ENCODE results near the gene KRTAP1-3. TPM values are rescaled to one million over a fixed set of nuclear protein-coding genes. Genes with fewer than 3 reads are reported as not detected.
"Not testable (repeated sequence)": the region's sequence is repeated elsewhere in the genome, so short reads cannot be mapped to it uniquely, and the experiment has no call there.

The KRTAP1-3 gene
- total RNA-seq, 1 experiment from 2014 or later, result not detected

GRCh38 chr17:41052566-41052965 lies 17.9 kb upstream of the KRTAP1-3 start:
- Histone ChIP-seq H4K20me1 (ENCODE audit: insufficient read depth) (no peaks in the 10 kb centered on the region), H3K36me3 (ENCODE audit: low read depth) (0 out of 2 replicates have a peak, but pooled peaks cover 5% of the 10 kb centered on the region), H3K4me2 (no peak overlapping the region), H3K27me3 (ENCODE audit: insufficient read depth, low read depth) (no peaks in the 10 kb centered on the region), H3F3A (ENCODE audit: insufficient read depth, low read depth) (peaks cover 23% of the 10 kb centered on the region), H3K4me1 (replicated peaks; ENCODE audit: insufficient read depth) (peaks cover 29% of the 10 kb centered on the region), H3K4me3 (no peak overlapping the region), H2AFZ (no peak overlapping the region), H3K9me3 (ENCODE audit: insufficient read depth, low read depth) (peaks cover 9% of the 10 kb centered on the region; the same call in 1 of the 2 replicates), H3K79me2 (ENCODE audit: low read depth) (no peaks in the 10 kb centered on the region), H3K9me2 (ENCODE audit: insufficient read depth) (no peaks in the 10 kb centered on the region), H3K27ac (no peak overlapping the region)
- TF ChIP-seq EZH2 (IDR thresholded peaks at IDR 0.05; ENCODE audit: low read depth) (no peak), CTCF (conservative IDR thresholded peaks at IDR 0.05) (no peak)
- no peak for DNase-seq
- no TSS peak for BruUV-seq (replicated peaks)
- ChIA-PET CTCF (no interaction called here), POLR2A (ENCODE audit: unreplicated experiment) (no interaction called here)
- intact Hi-C loops (cut with micrococcal nuclease; ENCODE audit: unreplicated experiment), result no loop called here

- Histone ChIP-seq H3K36me3 (ENCODE audit: low read depth) (no peaks in the 10 kb centered on the region), H4K20me1 (ENCODE audit: insufficient read depth) (no peaks in the 10 kb centered on the region), H3K4me1 (replicated peaks; ENCODE audit: insufficient read depth) (peaks cover 33% of the 10 kb centered on the region), H3K4me2 (peak overlapping the region; percentile 74), H3K9me2 (ENCODE audit: insufficient read depth) (no peaks in the 10 kb centered on the region), H2AFZ (no peak overlapping the region), H3K4me3 (peak overlapping the region; percentile 33; the same call in 1 of the 2 replicates), H3K27me3 (ENCODE audit: insufficient read depth, low read depth) (no peaks in the 10 kb centered on the region), H3F3A (ENCODE audit: insufficient read depth, low read depth) (peaks cover 28% of the 10 kb centered on the region), H3K27ac (peak overlapping the region; percentile 97), H3K9me3 (ENCODE audit: insufficient read depth, low read depth) (peaks cover 9% of the 10 kb centered on the region; the same call in 1 of the 2 replicates), H3K79me2 (ENCODE audit: low read depth) (no peaks in the 10 kb centered on the region)
- BruUV-seq (replicated peaks), result no TSS peak
- intact Hi-C loops (cut with micrococcal nuclease; ENCODE audit: unreplicated experiment), result loop anchor here (5.0 kb wide), 1 partner anchor 92 kb away; no protein-coding TSS in a partner anchor
- ChIA-PET POLR2A (ENCODE audit: unreplicated experiment) (interaction anchor here (0.5 to 0.7 kb wide), 4 partner anchors 23 to 980 kb away, joined by 3 read pairs; no protein-coding TSS in a partner anchor), CTCF (no interaction called here)
- peak; percentile 17 to 92 for DNase-seq
- TF ChIP-seq EZH2 (IDR thresholded peaks at IDR 0.05; ENCODE audit: low read depth), result no peak
- no peak for TF ChIP-seq CTCF (conservative IDR thresholded peaks at IDR 0.05)
Measured at GRCh38 chr17:41049110-41049509, 14.4 kb upstream of the KRTAP1-3 start.

- peaks cover 28% of the 10 kb centered on the region for H3F3A ChIP-seq (ENCODE audit: insufficient read depth, low read depth)
- H3K27ac ChIP-seq, result peak overlapping the region; percentile 97
Measured at GRCh38 chr17:41048441-41048840, 13.8 kb upstream of the KRTAP1-3 start.

DNA sequence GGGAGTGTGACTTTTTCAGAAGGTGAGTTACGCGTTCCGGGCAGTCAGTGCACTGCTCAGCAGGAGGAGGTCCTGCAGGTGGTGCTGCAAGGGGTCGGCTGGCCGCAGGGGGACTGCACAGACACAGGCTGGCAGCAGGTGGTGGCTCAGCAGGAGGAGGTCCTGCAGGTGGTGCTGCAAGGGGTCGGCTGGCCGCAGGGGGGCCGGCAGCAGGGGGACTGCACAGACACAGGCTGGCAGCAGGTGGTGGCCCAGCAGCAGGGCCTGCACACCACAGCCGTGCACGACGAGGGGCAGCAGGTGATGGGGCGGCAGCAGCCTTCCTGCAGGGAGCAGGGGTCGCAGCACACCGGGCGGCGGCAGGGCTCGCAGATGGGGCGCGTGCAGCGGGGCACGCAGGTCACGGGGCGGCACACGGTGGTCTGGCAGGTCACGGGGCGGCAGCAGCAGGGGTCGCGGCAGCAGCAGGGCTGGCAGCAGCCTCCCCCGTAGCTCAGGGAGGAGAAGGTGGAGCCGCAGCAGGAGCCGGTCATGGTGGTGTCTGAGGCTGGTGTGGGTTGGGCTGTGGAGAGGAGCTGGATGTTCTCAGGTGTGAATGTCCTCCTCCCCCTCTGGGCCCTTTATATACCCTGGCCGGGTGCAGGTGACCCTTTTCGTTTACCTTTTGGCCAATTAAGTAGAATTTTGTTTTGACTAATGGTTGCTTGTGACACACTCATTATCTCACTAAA lies 12.2 kb upstream of the KRTAP1-3 start, which contains the start of gene KRTAP2-1:
KRTAP2-1 (minus strand) TSS at position 582 of the 731 bp plus-strand sequence; CDS start at position 533, 49 bp downstream.
- H3K9me2 ChIP-seq (ENCODE audit: insufficient read depth); CTCF ChIA-PET; POLR2A ChIA-PET (ENCODE audit: unreplicated experiment); H3K36me3 ChIP-seq (ENCODE audit: low read depth); H2AFZ ChIP-seq; DNase-seq; H4K20me1 ChIP-seq (ENCODE audit: insufficient read depth); H3K27me3 ChIP-seq (ENCODE audit: insufficient read depth, low read depth); H3K79me2 ChIP-seq (ENCODE audit: low read depth); H3K4me3 ChIP-seq; BruUV-seq (replicated peaks): not testable (repeated sequence)
- Histone ChIP-seq H3F3A (ENCODE audit: insufficient read depth, low read depth) (peaks cover 28% of the 10 kb centered on the region), H3K4me2 (peak within 1 kb of the TSS; percentile 74), H3K4me1 (replicated peaks; ENCODE audit: insufficient read depth) (peaks cover 33% of the 10 kb centered on the region), H3K9me3 (ENCODE audit: insufficient read depth, low read depth) (peaks cover 11% of the 10 kb centered on the region), H3K27ac (peak within 1 kb of the TSS; percentile 97)
- intact Hi-C loops (cut with micrococcal nuclease; ENCODE audit: unreplicated experiment), result loop anchor here (5.0 kb wide), 1 partner anchor 90 kb away; no protein-coding TSS in a partner anchor

More at GRCh38 chr17:41048441-41048840, 13.8 kb upstream of the KRTAP1-3 start:
- POLR2A ChIA-PET (ENCODE audit: unreplicated experiment), result interaction anchor here (0.5 to 0.7 kb wide), 4 partner anchors 24 to 481 kb away, joined by 3 to 4 read pairs (median 3); no protein-coding TSS in a partner anchor
- TF ChIP-seq CTCF (conservative IDR thresholded peaks at IDR 0.05) (no peak), EZH2 (IDR thresholded peaks at IDR 0.05; ENCODE audit: low read depth) (no peak)
- no TSS peak for BruUV-seq (replicated peaks)
- Histone ChIP-seq H4K20me1 (ENCODE audit: insufficient read depth) (no peaks in the 10 kb centered on the region), H3K4me1 (replicated peaks; ENCODE audit: insufficient read depth) (peaks cover 33% of the 10 kb centered on the region), H3K27me3 (ENCODE audit: insufficient read depth, low read depth) (no peaks in the 10 kb centered on the region), H3K36me3 (ENCODE audit: low read depth) (no peaks in the 10 kb centered on the region), H3K9me3 (ENCODE audit: insufficient read depth, low read depth) (peaks cover 6% of the 10 kb centered on the region; the same call in 1 of the 2 replicates), H3K4me2 (peak overlapping the region; percentile 74), H3K4me3 (peak overlapping the region; percentile 33; the same call in 1 of the 2 replicates), H2AFZ (no peak overlapping the region), H3K9me2 (ENCODE audit: insufficient read depth) (no peaks in the 10 kb centered on the region), H3K79me2 (ENCODE audit: low read depth) (no peaks in the 10 kb centered on the region)
- CTCF ChIA-PET, result no interaction called here
- intact Hi-C loops (cut with micrococcal nuclease; ENCODE audit: unreplicated experiment), result loop anchor here (1.0 to 5.0 kb wide), 2 partner anchors 91 to 133 kb away; no protein-coding TSS in a partner anchor
- peak; percentile 41 to 95 for DNase-seq

All from PC-9 (cell line).